C4-2B (cell line): ENCODE measurements around the gene EXOC7.

Experiments used
- H3K27ac ChIP-seq: fragments of 450-650 bp; 2 replicates; pipeline ENCODE4 v1.5.1; 2017
- ZFX ChIP-seq: fragments of 450-650 bp; IDR thresholded peaks from 2 replicates; pipeline ENCODE4 v1.6.1; 2017
- TF ChIP-seq, protein P1 (sequence below): fragments of 450-650 bp; conservative IDR thresholded peaks from 2 replicates; pipeline ENCODE4 v1.5.1; 2017; ENCODE audit warnings: mild to moderate bottlenecking

EXOC7 gene

DNA sequence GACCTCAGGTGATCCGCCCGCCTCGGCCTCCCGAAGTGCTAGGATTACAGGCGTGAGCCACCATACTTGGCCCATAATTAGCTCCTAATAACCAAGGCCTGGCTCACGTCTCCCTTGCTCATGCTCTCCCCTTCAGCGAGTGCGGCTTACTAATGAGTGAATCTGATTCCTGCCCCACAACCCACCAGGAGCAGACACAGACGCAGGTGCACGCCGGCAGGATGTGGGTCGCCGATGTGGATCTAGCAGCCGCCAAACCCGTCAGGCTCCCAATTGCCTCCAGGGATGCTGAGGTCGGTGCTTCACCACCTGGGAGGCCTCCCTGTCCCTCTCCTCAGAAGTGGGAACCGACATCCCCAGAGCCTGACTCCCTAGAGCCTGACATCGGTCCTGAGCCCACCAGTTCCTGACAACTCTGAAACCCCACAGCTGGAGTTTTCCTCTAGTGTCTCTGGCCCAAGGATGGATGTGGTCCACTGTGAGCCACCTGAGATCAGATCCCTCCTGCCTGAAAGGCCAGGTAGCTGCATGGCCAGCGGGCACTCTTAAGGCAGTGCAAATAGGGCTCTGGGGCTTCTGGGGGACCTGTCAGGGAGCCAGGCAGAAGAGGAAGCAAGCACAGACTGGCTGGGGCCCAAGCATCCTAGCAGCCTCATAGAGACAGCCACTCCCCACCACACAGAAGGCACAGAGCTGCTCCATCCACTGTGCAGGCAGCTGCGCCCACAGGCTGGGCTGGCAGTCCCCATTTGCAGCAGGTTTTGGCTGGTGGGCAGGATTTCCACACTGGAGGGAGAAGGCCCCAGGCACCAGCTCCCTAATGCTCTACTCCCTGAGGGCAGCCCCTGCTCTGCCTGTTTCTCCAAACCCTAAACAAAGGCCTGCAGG lies 10.8 kb downstream of the EXOC7 start:
- H3K27ac ChIP-seq = no peak overlapping the region
- no peak for TF ChIP-seq ZFX
- TF ChIP-seq, protein P1, sequence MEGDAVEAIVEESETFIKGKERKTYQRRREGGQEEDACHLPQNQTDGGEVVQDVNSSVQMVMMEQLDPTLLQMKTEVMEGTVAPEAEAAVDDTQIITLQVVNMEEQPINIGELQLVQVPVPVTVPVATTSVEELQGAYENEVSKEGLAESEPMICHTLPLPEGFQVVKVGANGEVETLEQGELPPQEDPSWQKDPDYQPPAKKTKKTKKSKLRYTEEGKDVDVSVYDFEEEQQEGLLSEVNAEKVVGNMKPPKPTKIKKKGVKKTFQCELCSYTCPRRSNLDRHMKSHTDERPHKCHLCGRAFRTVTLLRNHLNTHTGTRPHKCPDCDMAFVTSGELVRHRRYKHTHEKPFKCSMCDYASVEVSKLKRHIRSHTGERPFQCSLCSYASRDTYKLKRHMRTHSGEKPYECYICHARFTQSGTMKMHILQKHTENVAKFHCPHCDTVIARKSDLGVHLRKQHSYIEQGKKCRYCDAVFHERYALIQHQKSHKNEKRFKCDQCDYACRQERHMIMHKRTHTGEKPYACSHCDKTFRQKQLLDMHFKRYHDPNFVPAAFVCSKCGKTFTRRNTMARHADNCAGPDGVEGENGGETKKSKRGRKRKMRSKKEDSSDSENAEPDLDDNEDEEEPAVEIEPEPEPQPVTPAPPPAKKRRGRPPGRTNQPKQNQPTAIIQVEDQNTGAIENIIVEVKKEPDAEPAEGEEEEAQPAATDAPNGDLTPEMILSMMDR = no peak

DNA sequence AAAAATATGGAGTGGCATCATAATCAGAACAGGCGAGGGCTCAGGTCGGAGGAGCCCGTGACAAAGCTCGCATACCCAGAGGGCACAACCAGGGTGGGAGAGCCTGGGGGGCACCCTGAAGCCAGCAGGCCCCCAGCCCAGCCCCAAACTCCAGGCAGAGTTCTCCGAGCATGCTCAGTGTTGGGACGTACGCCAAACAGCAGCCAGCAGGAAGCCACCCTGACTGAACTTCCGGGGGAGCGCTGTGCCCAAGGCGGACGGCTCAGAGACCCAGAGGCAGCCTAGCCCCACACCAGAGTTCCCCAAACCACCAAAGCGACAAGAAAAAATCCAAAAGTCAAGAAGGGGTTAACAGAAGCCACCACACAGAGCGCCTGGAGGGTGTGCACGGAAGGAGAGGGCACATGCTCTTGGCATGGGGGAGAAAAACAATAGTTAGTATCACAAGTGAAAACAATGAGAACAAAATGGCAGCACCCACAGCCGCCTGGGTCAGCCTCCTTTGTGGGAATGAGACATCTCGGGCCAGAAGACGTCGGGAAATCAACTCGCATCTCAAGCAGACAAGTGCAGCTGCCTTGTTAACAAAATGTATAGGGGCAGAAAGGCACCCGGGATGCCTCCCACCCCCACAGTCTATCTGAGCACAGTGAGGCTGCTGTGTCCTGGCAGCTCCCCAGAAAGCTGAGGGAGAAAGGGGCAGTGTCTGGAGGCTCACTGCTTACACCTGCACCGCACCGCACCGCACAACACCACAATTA lies 11.9 kb downstream of the EXOC7 start:
- no peak overlapping the region for H3K27ac ChIP-seq
- TF ChIP-seq, protein P1 = no peak
- no peak for TF ChIP-seq ZFX

DNA sequence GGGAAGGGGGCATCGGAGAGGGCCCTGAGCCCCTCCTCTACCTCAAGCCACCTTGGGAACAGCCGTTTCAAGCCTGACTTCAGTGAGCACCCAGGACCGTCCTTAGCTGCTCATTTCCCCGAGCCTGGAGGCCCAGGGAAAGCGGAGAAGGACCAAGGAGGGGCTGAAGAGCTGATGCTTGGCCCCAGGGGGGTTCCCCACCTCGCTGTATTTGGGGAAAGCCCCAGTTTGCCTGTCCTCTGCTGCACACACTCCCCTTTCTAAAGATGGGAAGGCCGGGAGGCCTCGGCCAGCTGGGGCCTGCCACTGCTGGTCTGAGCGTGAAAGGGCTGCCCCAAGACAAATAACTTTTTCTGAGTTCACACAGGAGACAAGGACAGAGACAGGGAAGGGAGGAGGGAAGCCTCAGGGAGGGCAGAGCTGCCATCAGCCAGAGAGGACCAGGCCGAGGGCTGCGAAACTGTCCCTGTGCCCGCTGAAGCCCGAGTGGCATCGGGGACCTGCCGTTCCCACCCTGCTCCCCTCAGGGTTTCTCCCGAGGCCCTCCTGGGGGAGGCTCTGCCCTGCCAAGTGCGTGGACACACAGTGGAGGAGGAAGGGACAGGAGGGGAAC lies 13.0 kb downstream of the EXOC7 start:
- no peak overlapping the region for H3K27ac ChIP-seq
- TF ChIP-seq, protein P1 = no peak
- TF ChIP-seq ZFX = no peak

DNA sequence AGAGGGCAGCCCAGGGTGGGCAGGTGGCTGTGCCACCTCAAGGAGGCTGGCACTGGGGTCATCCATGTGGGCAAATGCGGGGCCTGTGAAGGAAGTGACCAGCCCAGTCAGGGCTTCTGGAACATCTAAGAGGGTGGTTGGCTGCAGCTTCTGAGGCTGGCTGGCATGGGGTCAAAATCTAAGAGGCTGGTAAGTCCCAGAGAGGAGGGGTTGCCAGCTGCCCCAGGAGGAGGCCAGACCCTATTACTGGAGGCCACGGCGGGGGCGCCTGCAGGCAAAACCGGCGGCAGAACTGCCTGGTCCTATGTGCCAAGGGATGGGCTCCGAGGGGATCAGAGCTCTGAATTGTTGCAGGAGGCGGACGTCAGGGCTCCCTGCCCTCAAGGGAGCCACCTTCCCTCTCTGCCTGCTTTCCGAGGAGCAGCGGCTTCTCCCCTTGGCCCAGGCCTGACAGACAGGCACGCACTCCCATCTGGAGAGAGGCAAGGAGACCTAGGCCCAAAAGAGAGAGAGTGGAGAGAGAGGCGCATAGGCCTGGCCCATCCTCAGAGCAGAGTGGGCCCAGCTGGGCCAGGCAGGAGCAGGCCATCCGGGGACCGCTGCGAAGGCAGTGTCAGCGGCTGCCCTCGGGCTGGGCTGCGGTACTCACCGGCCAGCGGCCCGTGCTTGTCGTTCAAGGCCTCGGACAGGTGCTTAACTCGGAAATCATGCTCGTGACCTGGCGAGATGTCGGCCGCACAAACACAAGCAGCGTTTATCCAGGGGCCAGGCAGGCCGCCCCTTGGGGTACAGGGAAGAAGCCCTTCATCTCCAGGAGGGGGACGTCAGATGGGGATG lies 13.7 kb downstream of the EXOC7 start:
- TF ChIP-seq, protein P1 = no peak
- TF ChIP-seq ZFX = no peak
- no peak overlapping the region for H3K27ac ChIP-seq

DNA sequence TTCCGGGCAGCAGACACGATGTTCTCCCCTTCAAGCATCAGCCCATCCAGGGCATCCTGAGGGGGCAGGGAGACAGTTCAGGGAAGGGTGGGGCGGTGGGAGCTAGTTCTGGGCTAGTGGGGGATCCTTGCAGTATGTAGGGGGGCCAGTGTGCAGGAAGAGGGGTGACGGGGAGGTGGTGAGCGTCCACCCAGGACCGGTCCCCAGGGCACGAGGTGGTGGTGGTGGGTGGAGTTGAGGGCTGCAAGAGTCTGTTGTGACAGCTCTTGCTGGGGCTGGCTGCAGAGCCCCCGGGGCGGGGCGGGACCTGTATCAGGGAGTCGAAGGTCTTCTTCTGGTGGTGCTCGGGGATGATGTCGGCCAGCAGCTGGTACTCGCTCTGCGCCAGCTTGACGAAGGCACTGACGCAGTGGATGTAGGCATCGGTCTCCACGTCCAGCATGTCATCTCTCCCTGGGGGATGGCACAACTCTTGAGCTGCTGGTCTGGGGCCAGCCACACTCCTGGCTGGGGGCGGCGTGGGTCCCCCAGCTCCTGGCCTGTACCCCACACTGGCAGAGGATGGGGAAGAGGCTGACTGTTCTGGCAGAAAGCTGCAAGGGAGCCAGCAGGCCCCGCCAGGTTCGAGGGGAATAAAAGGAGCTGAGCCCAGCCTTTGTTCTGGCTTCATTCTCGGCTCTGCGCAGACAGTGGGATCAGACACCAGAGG lies 14.6 kb downstream of the EXOC7 start:
- H3K27ac ChIP-seq = no peak overlapping the region
- no peak for TF ChIP-seq ZFX
- TF ChIP-seq, protein P1 = no peak

DNA sequence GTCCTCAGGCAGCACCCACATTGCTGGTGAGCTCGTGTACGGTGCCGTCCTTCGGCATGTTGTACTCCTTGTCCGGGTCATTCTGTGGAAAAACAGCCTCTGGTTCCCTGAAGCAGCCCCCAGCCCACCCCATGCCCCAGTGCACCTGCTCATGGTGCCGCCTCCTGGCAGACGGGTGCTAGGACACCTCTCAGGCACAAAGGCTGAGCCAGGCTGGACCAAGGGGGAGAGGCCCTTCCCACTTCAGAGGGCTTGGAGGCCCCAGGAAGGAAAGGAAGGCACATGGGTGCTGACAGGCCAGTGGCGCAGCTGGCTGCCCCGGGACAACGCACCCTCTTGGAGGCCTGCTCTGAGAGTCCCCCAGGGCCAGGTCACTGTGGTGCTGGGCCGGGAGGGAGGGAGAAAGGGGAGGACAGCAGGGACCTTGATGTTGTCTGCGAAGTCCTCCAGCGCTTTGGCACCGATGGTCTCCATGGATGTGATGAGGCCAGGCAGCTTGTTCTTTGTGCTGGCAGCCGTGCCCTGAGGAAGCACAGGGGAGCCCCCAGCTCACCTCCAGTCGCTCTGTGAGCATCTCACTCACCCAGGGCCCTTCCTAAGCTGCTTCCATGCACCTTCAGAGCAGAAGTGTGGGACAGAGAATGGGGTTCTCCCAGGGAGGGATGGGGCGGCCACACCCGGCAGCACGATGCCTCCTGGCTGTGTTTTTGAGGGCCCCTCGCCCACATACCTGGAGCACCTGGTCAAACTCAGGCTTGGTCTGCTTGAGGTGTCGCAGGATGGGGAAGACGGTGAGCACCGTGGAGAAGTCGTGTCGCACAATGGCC lies 15.3 kb downstream of the EXOC7 start:
- no peak overlapping the region for H3K27ac ChIP-seq
- TF ChIP-seq ZFX = no peak
- TF ChIP-seq, protein P1 = no peak
